Stomach (tissue), 9 donors: ENCODE data around the gene BCL6B. TPM values are rescaled to one million over a fixed set of nuclear protein-coding genes. Genes with fewer than 3 reads are reported as not detected.

ENCODE experiments used
- DNase-seq, 2 donors: peaks; one replicate each; pipeline versions ENCODE4 v3.0.0 to v3.0.0-alpha.2; 2013 to 2019
- H3K27ac ChIP-seq, 5 donors: fragments of 200-600 bp in 4 of 5; sonication (generic) in 4 of 5; one replicate each; pipeline ENCODE4 v1.5.1; 2013 to 2019; ENCODE audit warnings: mild to moderate bottlenecking in 1 of 5, moderate library complexity in 1 of 5
- H3K27me3 ChIP-seq, 3 donors: fragments of 200-600 bp; sonication (generic); one replicate each; pipeline ENCODE4 v1.5.1; 2017 to 2019; ENCODE audit warnings: mixed run types in 1 of 3
- H3K36me3 ChIP-seq, 4 donors: fragments of 200-600 bp; sonication (generic); 1 replicate in 3 of 4; 2 replicates in 1 of 4; pipeline ENCODE4 v1.5.1; 2016 to 2019
- H3K4me1 ChIP-seq, 4 donors: fragments of 200-600 bp; sonication (generic); one replicate each; pipeline ENCODE4 v1.5.1; 2016 to 2019
- H3K4me3 ChIP-seq, 4 donors: fragments of 200-600 bp; sonication (generic) in 3 of 4; one replicate each; pipeline ENCODE4 v1.5.1; 2016 to 2019; ENCODE audit warnings: mild to moderate bottlenecking in 1 of 4
- H3K9me3 ChIP-seq, 4 donors: fragments of 200-600 bp; sonication (generic); one replicate each; pipeline ENCODE4 v1.5.1; 2016 to 2019
- EP300 ChIP-seq: sonication (generic); formaldehyde crosslinking; IDR thresholded peaks from one replicate; pipeline ENCODE4 v1.6.1; 2017; ENCODE audit warnings: antibody characterized with exemption
- POLR2A ChIP-seq, 4 donors: fragments of 450-650 bp; IDR thresholded peaks; one replicate each; pipeline ENCODE4 v1.6.1; 2016; ENCODE audit warnings: antibody characterized with exemption in 4 of 4, control low read depth in 2 of 4, mild to moderate bottlenecking in 1 of 4, moderate library complexity in 1 of 4
- POLR2AphosphoS5 ChIP-seq, 3 donors: sonication (generic); formaldehyde crosslinking; IDR thresholded peaks; one replicate each; pipeline ENCODE4 v1.6.1; 2016; ENCODE audit warnings: antibody characterized with exemption in 3 of 3
- whole genome bisulfite sequencing, 5 donors: extraction: QIAGEN DNeasy Blood & Tissue Kit in 3 of 5; methylation state at CpG; one replicate each; pipeline versions ENCODE4 v1.1.5 to v1.1.7; 2013 to 2018; 5-methylcytosine and 5-hydroxymethylcytosine counted together
- intact Hi-C: fragments of 100-400 bp; cut with DNase I; formaldehyde crosslinking; loops from one replicate; pipeline ENCODE4 v1.15.1; 2023; ENCODE audit warnings: low total_unique reads
- polyA plus RNA-seq, 3 donors: library from polyadenylated mRNA; stranded (reverse); fragments of 200-250 nt; gene quantifications; one replicate each; pipeline ENCODE4 v1.2.3, GENCODE V29; 2013
- total RNA-seq, 5 donors: library from RNA; depleted of rRNA; stranded (reverse); fragments of >200 nt; gene quantifications; one replicate each; pipeline versions ENCODE4 v1.1.0 to v1.2.3, GENCODE V29; 2014 to 2016
- TF ChIP-seq, protein P1 (sequence below), 7 experiments: fragments of 450-650 bp in 4 of 7; fragments of 200-600 bp in 3 of 7; sonication (generic) in 3 of 7; IDR thresholded peaks; one replicate each; pipeline ENCODE4 v1.5.1; 2016 to 2019; ENCODE audit warnings: antibody characterized with exemption in 7 of 7, control low read depth in 2 of 7, mild to moderate bottlenecking in 1 of 7
- donor health status: healthy with polysubstance abuse.
- donor health status: Bipolar disorder and iron deficiency.
- donor health status: healthy.

BCL6B gene
- total and polyA plus RNA-seq, 8 donors: 1.3 to 5.5 (median 3.6) TPM; not detected in 2

DNA sequence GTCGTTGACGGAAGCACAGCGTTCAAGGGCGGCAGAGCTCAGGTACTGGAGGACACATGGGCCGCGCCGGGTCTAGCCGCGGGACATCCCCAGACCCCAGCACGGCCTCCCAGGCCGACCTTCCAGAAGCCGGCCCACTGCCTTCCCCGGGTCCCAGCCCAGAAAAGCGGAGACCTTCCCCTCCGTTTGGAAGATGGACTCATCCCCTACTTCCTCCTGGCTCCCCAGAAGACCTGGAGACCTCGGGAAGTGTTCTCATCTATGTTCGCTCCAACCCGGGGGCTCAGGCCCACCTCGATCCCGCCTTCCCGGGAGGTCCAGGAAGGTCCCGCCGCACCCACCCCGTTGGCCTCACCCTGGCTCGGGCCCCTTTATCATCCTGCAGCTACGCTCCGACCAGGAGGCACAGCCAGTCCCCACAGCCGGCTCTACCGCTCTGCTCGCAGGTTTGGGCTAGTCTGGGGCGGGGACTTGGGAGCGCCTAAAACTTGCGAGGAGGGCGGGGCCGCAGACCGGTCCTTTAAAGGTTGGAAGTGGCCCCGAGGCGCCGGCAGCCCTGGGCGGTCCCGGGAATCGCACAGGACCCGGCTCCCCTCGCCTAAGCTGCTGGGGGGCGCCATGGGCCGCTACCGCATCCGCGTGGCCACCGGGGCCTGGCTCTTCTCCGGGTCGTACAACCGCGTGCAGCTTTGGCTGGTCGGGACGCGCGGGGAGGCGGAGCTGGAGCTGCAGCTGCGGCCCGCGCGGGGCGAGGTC is 27.2 kb upstream of the BCL6B start, which contains the start of gene ALOX12:
Gene ALOX12 (plus strand): TSS at position 550 of the 756 bp plus-strand sequence. CDS start 69 bp downstream, at position 619.
- H3K4me3 ChIP-seq: peak within 1 kb of the TSS; percentile 35 to 48 (median 42)
- 13 to 32% (median 20%) methylated on average over 20 to 64 of the region's 64 CpGs for WGBS, 5 donors
- H3K9me3 ChIP-seq: no peaks in the 10 kb centered on the region
- H3K36me3 ChIP-seq: peaks cover 11 to 44% (median 38%) of the 10 kb centered on the region in 4 donors
- intact Hi-C loops: no loop called here
- no peak within 1 kb of the TSS for H3K27ac ChIP-seq
- peaks cover 12 to 20% (median 15%) of the 10 kb centered on the region in 4 donors for H3K4me1 ChIP-seq
- H3K27me3 ChIP-seq: peaks cover 0 to 9% (median 0%) of the 10 kb centered on the region in 3 donors
- TF ChIP-seq POLR2AphosphoS5 (IDR thresholded peaks at IDR 0.05): no peak
- TF ChIP-seq EP300: no peak
- TF ChIP-seq, protein P1, sequence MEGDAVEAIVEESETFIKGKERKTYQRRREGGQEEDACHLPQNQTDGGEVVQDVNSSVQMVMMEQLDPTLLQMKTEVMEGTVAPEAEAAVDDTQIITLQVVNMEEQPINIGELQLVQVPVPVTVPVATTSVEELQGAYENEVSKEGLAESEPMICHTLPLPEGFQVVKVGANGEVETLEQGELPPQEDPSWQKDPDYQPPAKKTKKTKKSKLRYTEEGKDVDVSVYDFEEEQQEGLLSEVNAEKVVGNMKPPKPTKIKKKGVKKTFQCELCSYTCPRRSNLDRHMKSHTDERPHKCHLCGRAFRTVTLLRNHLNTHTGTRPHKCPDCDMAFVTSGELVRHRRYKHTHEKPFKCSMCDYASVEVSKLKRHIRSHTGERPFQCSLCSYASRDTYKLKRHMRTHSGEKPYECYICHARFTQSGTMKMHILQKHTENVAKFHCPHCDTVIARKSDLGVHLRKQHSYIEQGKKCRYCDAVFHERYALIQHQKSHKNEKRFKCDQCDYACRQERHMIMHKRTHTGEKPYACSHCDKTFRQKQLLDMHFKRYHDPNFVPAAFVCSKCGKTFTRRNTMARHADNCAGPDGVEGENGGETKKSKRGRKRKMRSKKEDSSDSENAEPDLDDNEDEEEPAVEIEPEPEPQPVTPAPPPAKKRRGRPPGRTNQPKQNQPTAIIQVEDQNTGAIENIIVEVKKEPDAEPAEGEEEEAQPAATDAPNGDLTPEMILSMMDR (IDR thresholded peaks at IDR 0.05): no peak
- TF ChIP-seq POLR2A (IDR thresholded peaks at IDR 0.05): no peak
- peak; percentile 49 to 70 for DNase-seq

DNA sequence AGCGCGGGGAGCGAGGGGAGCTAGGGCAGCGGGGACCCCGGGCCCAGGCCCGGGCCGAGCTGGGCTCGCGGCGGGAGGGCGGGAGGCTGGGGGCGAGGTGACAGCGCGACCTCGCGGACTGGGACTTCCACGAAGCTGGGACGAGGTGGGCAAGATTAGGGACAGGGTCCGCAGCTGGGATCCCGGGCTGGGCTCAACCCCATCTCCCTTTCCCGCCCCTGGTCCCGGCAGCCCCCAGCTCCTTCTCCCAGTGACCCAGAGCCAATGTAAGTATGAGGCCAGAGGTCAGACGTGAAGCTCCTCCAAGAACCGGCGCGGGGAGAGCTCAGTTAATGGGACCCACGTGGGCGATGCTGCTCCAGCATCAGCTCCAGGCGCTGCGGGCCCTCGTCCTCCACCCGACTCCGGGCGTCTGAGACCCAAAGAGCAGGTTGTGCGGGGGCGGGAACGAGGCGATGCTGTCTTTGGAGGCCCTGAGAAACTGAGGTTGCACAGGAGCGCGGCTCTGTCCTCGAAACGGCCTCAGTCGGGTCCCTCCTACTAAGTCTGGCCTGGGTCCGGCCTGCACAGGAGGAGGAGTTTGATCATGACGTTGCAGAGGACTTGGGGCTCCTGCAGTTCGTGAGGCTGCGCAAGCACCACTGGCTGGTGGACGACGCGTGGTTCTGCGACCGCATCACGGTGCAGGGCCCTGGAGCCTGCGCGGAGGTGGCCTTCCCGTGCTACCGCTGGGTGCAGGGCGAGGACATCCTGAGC is 26.4 kb upstream of the BCL6B start:
- Histone ChIP-seq H3K4me1 (peaks cover 12 to 20% (median 15%) of the 10 kb centered on the region in 4 donors), H3K9me3 (no peaks in the 10 kb centered on the region), H3K27ac (no peak overlapping the region), H3K36me3 (peaks cover 18 to 52% (median 45%) of the 10 kb centered on the region in 4 donors), H3K4me3 (peak overlapping the region; percentile 35 to 48 (median 42)), H3K27me3 (peaks cover 0 to 9% (median 0%) of the 10 kb centered on the region in 3 donors)
- WGBS, 5 donors: 53 to 83% (median 60%) methylated on average over 29 to 58 of the region's 58 CpGs
- TF ChIP-seq, protein P1 (IDR thresholded peaks at IDR 0.05): no peak
- TF ChIP-seq POLR2A (IDR thresholded peaks at IDR 0.05) (no peak), EP300 (no peak), POLR2AphosphoS5 (IDR thresholded peaks at IDR 0.05) (no peak)
- intact Hi-C loops: no loop called here
- DNase-seq: no peak

DNA sequence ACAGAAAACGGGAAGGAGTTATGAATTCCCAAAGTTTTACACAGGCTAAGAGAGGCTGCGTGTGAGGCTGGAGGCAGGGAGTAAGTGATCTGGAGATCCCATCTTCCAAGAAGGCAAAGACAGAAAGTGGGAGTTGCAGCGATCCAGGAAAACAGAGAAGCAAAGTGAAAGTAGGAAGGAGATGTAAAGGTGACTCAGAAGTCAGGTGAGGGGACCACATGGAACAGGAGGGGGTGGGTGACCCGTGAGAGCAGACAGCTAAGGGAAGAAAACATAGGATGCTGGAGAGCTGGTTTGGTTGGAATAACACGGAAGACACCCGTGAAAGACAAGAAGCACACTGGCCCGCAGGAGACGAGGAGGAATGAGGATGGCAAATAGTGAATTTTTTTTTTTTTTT is 25.7 kb upstream of the BCL6B start:
- no peak for DNase-seq
- H3K4me1 ChIP-seq: peaks cover 12 to 20% (median 15%) of the 10 kb centered on the region in 4 donors
- peaks cover 0 to 9% (median 0%) of the 10 kb centered on the region in 3 donors for H3K27me3 ChIP-seq
- intact Hi-C loops: no loop called here
- peaks cover 24 to 59% (median 53%) of the 10 kb centered on the region in 4 donors for H3K36me3 ChIP-seq
- no peak overlapping the region for H3K27ac ChIP-seq
- H3K9me3 ChIP-seq: no peaks in the 10 kb centered on the region
- TF ChIP-seq POLR2A (IDR thresholded peaks at IDR 0.05) (no peak), POLR2AphosphoS5 (IDR thresholded peaks at IDR 0.05) (no peak)
- no peak overlapping the region for H3K4me3 ChIP-seq
- WGBS, 5 donors: 79 to 91% (median 87%) methylated on average over 8 of the region's 8 CpGs

DNA sequence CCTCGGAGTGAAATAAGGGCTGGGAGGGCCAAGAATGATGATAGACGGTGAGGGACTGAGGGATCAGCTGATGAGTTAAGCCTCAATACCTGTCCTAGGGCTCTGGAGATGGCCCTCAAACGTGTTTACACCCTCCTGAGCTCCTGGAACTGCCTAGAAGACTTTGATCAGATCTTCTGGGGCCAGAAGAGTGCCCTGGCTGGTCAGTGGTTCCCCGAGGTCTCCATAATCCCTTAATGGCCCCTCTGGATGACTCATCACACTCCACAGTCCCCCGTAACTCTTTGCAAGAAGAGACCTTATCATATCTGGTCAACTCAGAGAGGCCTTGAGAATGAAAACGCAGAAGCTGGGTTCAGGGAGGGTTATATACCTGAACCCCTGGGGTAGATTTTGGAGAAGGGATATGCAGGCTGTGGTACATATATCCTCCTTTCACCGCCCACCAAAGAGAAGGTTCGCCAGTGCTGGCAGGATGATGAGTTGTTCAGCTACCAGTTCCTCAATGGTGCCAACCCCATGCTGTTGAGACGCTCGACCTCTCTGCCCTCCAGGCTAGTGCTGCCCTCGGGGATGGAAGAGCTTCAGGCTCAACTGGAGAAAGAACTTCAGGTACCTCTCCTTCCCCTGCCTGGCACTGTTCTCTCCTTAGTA is 23.9 kb upstream of the BCL6B start:
- Histone ChIP-seq H3K36me3 (peaks cover 27 to 72% (median 69%) of the 10 kb centered on the region in 4 donors), H3K4me1 (peaks cover 12 to 20% (median 15%) of the 10 kb centered on the region in 4 donors), H3K9me3 (no peaks in the 10 kb centered on the region), H3K27ac (no peak overlapping the region), H3K27me3 (peaks cover 0 to 9% (median 0%) of the 10 kb centered on the region in 3 donors), H3K4me3 (no peak overlapping the region)
- intact Hi-C loops: no loop called here
- no peak for DNase-seq
- TF ChIP-seq EP300 (no peak), POLR2AphosphoS5 (IDR thresholded peaks at IDR 0.05) (no peak), POLR2A (IDR thresholded peaks at IDR 0.05) (no peak)
- TF ChIP-seq, protein P1 (IDR thresholded peaks at IDR 0.05): no peak
- WGBS, 5 donors: 79 to 86% (median 83%) methylated on average over 11 of the region's 11 CpGs
